Trophoblast cell (in vitro differentiated cells and primary cell): ENCODE results near the gene TBL1XR1.
A peak's percentile ranks its signal among the peaks of the same experiment; 100 is the strongest.

ENCODE experiments used
- DNase-seq, 2 donors: peaks; one replicate each; pipeline ENCODE4 v3.0.0-alpha.2; 2016
- H2AFZ ChIP-seq: 2 replicates; pipeline ENCODE4 v1.6.1; 2013; ENCODE audit warnings: low read length, moderate library complexity, mild to moderate bottlenecking; ENCODE audit not compliant: insufficient read depth, poor library complexity
- H2AK5ac ChIP-seq: 2 replicates; pipeline ENCODE4 v1.6.1; 2013; ENCODE audit warnings: mild to moderate bottlenecking, low read length
- H2BK120ac ChIP-seq: 2 replicates; pipeline ENCODE4 v1.6.1; 2013; ENCODE audit warnings: low read length, mild to moderate bottlenecking, moderate library complexity; ENCODE audit not compliant: insufficient read depth, poor library complexity
- H2BK12ac ChIP-seq: 2 replicates; pipeline ENCODE4 v1.6.1; 2013; ENCODE audit warnings: mild to moderate bottlenecking, low read length, moderate library complexity
- H2BK5ac ChIP-seq: 2 replicates; pipeline ENCODE4 v1.6.1; 2013; ENCODE audit warnings: low read length, low read depth, moderate library complexity, mild to moderate bottlenecking; ENCODE audit not compliant: poor library complexity
- H3K14ac ChIP-seq: 2 replicates; pipeline ENCODE4 v1.6.1; 2013; ENCODE audit warnings: mild to moderate bottlenecking, low read length
- H3K18ac ChIP-seq: 2 replicates; pipeline ENCODE4 v1.6.1; 2013; ENCODE audit warnings: mild to moderate bottlenecking, low read length
- H3K23ac ChIP-seq: 2 replicates; pipeline ENCODE4 v1.6.1; 2013; ENCODE audit warnings: low read length
- H3K27ac ChIP-seq: 2 replicates; pipeline ENCODE4 v1.5.1; 2013; ENCODE audit warnings: low read depth, mild to moderate bottlenecking, inconsistent platforms, low read length, moderate library complexity
- H3K27me3 ChIP-seq: 2 replicates; pipeline ENCODE4 v1.6.1; 2013; ENCODE audit warnings: inconsistent platforms, mild to moderate bottlenecking, low read length, moderate library complexity; ENCODE audit not compliant: insufficient read depth
- H3K36me3 ChIP-seq, 2 experiments: 1 replicate in 1 of 2; 2 replicates in 1 of 2; pipeline ENCODE4 v1.6.1; 2013; ENCODE audit warnings: low read length in 2 of 2, mild to moderate bottlenecking in 2 of 2, moderate library complexity in 1 of 2; ENCODE audit not compliant: insufficient read depth in 2 of 2, control insufficient read depth in 1 of 2
- H3K4ac ChIP-seq: 2 replicates; pipeline ENCODE4 v1.6.1; 2013; ENCODE audit warnings: low read depth, mild to moderate bottlenecking, low read length, moderate library complexity
- H3K4me1 ChIP-seq, 2 experiments: 1 replicate in 1 of 2; 2 replicates in 1 of 2; pipeline ENCODE4 v1.6.1; 2013; ENCODE audit warnings: low read length in 2 of 2, mild to moderate bottlenecking in 2 of 2, moderate library complexity in 1 of 2; ENCODE audit not compliant: insufficient read depth in 2 of 2, control insufficient read depth in 1 of 2
- H3K4me2 ChIP-seq: 2 replicates; pipeline ENCODE4 v1.6.1; 2013; ENCODE audit warnings: inconsistent platforms, mild to moderate bottlenecking, low read length, moderate library complexity
- H3K4me3 ChIP-seq: 2 replicates; pipeline ENCODE4 v1.5.1; 2013; ENCODE audit warnings: mild to moderate bottlenecking, low read depth, low read length, inconsistent platforms
- H3K79me1 ChIP-seq: one replicate; pipeline ENCODE4 v1.6.1; 2013; ENCODE audit warnings: low read length
- H3K79me2 ChIP-seq: 2 replicates; pipeline ENCODE4 v1.6.1; 2013; ENCODE audit warnings: low read length, mild to moderate bottlenecking; ENCODE audit not compliant: control insufficient read depth, insufficient read depth, poor library complexity
- H3K9ac ChIP-seq: 2 replicates; pipeline ENCODE4 v1.6.1; 2013; ENCODE audit warnings: mild to moderate bottlenecking, low read length
- H3K9me3 ChIP-seq: 2 replicates; pipeline ENCODE4 v1.6.1; 2013; ENCODE audit warnings: low read depth, mild to moderate bottlenecking, control low read depth, inconsistent platforms, low read length; ENCODE audit not compliant: insufficient read depth
- H4K12ac ChIP-seq: 2 replicates; pipeline ENCODE4 v1.6.1; 2013; ENCODE audit warnings: low read depth, mild to moderate bottlenecking, low read length, moderate library complexity
- H4K8ac ChIP-seq: 2 replicates; pipeline ENCODE4 v1.6.1; 2013; ENCODE audit warnings: low read depth, mild to moderate bottlenecking, low read length, moderate library complexity
- H4K91ac ChIP-seq: one replicate; pipeline ENCODE4 v1.6.1; 2013; ENCODE audit warnings: low read depth, mild to moderate bottlenecking, low read length, moderate library complexity
- WGBS: extraction: QIAGEN DNeasy Blood & Tissue Kit; methylation state at CpG from one replicate; pipeline ENCODE4 v1.1.7; 2013; ENCODE audit warnings: missing lambda C conversion rate; ENCODE audit not compliant: insufficient read length, insufficient coverage; ENCODE audit errors: extremely low coverage; 5-methylcytosine and 5-hydroxymethylcytosine counted together

The TBL1XR1 gene

DNA sequence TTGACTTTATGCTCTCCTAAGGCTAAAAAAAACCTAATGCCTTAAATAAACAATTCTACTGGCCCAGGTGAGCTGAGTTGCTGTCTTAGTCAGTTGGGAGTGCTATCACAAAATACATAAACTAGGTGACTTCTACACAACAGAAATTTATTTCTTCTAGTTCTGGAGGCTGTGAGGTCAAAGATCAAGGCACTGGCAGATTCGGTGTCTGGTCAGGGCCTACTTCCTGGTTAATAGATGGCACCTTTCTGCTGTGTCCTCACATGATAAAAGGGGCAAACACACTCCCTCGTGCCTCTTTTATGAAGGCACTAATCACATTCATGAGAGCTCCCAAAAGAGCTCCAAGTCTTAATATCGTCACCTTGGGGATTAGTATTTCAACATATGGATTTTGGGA is 11.5 kb upstream of the TBL1XR1 start:
- no peak overlapping the region for H3K4me3 ChIP-seq
- no peaks in the 10 kb centered on the region for H3K79me2 ChIP-seq
- H3K27ac ChIP-seq, result no peak overlapping the region
- H3K9ac ChIP-seq, result no peak overlapping the region
- DNase-seq, result no peak
- peaks cover 5% of the 10 kb centered on the region for H3K9me3 ChIP-seq
- no peak overlapping the region for H3K4ac ChIP-seq
- WGBS, result no CpG with 5 or more reads among the region's 3 CpGs
- H4K91ac ChIP-seq, result no peak overlapping the region
- no peak overlapping the region for H2BK120ac ChIP-seq
- no peak overlapping the region for H2AFZ ChIP-seq
- no peak overlapping the region for H3K4me2 ChIP-seq
- H2AK5ac ChIP-seq, result no peak overlapping the region
- H4K12ac ChIP-seq, result no peak overlapping the region
- H3K18ac ChIP-seq, result no peak overlapping the region
- peaks cover 2% of the 10 kb centered on the region for H3K79me1 ChIP-seq
- H3K23ac ChIP-seq, result no peak overlapping the region
- H3K4me1 ChIP-seq, result peaks cover 0 to 1% of the 10 kb centered on the region in 2 experiments
- no peak overlapping the region for H2BK12ac ChIP-seq
- no peak overlapping the region for H2BK5ac ChIP-seq
- no peak overlapping the region for H4K8ac ChIP-seq
- no peaks in the 10 kb centered on the region for H3K36me3 ChIP-seq
- no peak overlapping the region for H3K14ac ChIP-seq
- no peaks in the 10 kb centered on the region for H3K27me3 ChIP-seq

GRCh38 chr3:177208223-177208622 is 10.9 kb upstream of the TBL1XR1 start:
- Histone ChIP-seq H2BK12ac (no peak overlapping the region), H4K91ac (no peak overlapping the region), H3K27me3 (no peaks in the 10 kb centered on the region), H2AFZ (no peak overlapping the region), H3K9ac (no peak overlapping the region), H3K27ac (no peak overlapping the region), H3K36me3 (no peaks in the 10 kb centered on the region), H3K18ac (no peak overlapping the region), H4K8ac (no peak overlapping the region), H2AK5ac (no peak overlapping the region), H3K9me3 (peaks cover 5% of the 10 kb centered on the region), H3K14ac (no peak overlapping the region), H3K79me2 (no peaks in the 10 kb centered on the region), H2BK5ac (no peak overlapping the region), H3K79me1 (peaks cover 2% of the 10 kb centered on the region), H3K4me3 (no peak overlapping the region), H3K4ac (no peak overlapping the region), H4K12ac (no peak overlapping the region), H3K4me2 (no peak overlapping the region), H3K23ac (no peak overlapping the region), H3K4me1 (peaks cover 0 to 1% of the 10 kb centered on the region in 2 experiments), H2BK120ac (no peak overlapping the region)
- WGBS, result no CpG with 5 or more reads among the region's 6 CpGs
- DNase-seq, result peak; percentile 45 to 90

DNA sequence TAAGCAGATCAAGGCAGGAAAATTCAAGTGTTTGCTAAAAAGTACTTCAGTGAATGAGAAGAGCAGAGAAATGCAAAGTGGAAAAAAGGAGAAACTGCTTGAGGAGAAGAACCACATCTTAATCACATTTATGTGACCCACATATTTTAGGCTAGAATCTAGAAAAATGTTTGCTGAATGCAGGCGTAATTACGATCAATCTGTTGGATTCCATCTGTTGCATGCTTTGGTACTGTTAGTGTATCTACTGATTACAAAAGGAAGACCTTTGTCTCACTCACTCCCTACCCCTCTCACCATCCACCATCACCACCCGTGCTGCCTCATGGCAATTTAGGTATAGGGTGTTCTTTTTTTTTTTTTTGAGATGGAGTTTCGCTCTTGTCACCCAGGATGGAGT is 9.7 kb upstream of the TBL1XR1 start:
- peaks cover 0 to 1% of the 10 kb centered on the region in 2 experiments for H3K4me1 ChIP-seq
- DNase-seq, result peak in 1 of 2 donors; percentile 28
- no peak overlapping the region for H3K18ac ChIP-seq
- H3K23ac ChIP-seq, result no peak overlapping the region
- H3K9me3 ChIP-seq, result peaks cover 5% of the 10 kb centered on the region
- H2BK5ac ChIP-seq, result no peak overlapping the region
- no peak overlapping the region for H3K9ac ChIP-seq
- H4K8ac ChIP-seq, result no peak overlapping the region
- no CpG with 5 or more reads among the region's 4 CpGs for WGBS
- H3K4ac ChIP-seq, result no peak overlapping the region
- H3K79me2 ChIP-seq, result no peaks in the 10 kb centered on the region
- no peak overlapping the region for H2AFZ ChIP-seq
- no peaks in the 10 kb centered on the region for H3K79me1 ChIP-seq
- H3K27me3 ChIP-seq, result no peaks in the 10 kb centered on the region
- no peak overlapping the region for H4K91ac ChIP-seq
- no peak overlapping the region for H3K4me2 ChIP-seq
- H3K14ac ChIP-seq, result no peak overlapping the region
- no peak overlapping the region for H3K4me3 ChIP-seq
- H3K36me3 ChIP-seq, result no peaks in the 10 kb centered on the region
- H2BK120ac ChIP-seq, result no peak overlapping the region
- H2BK12ac ChIP-seq, result no peak overlapping the region
- H2AK5ac ChIP-seq, result no peak overlapping the region
- no peak overlapping the region for H3K27ac ChIP-seq
- H4K12ac ChIP-seq, result no peak overlapping the region

GRCh38 chr3:177203689-177204395 is 6.6 kb upstream of the TBL1XR1 start:
- Histone ChIP-seq H3K9ac (no peak overlapping the region), H2BK120ac (no peak overlapping the region), H3K4me3 (no peak overlapping the region), H3K4me2 (no peak overlapping the region), H3K27me3 (no peaks in the 10 kb centered on the region), H3K4ac (no peak overlapping the region), H3K4me1 (peaks cover 0 to under 1% of the 10 kb centered on the region in 2 experiments), H3K27ac (no peak overlapping the region), H4K8ac (no peak overlapping the region), H3K79me2 (no peaks in the 10 kb centered on the region), H4K91ac (no peak overlapping the region), H3K79me1 (no peaks in the 10 kb centered on the region), H3K23ac (no peak overlapping the region), H3K36me3 (no peaks in the 10 kb centered on the region), H3K18ac (no peak overlapping the region), H2AK5ac (no peak overlapping the region), H2BK5ac (no peak overlapping the region), H2BK12ac (no peak overlapping the region), H4K12ac (no peak overlapping the region), H2AFZ (no peak overlapping the region), H3K9me3 (peaks cover 5% of the 10 kb centered on the region), H3K14ac (no peak overlapping the region)
- no CpG with 5 or more reads among the region's 43 CpGs for WGBS
- DNase-seq, result no peak
